K562 (cell line): ENCODE data around the gene CCDC194. TPM values are rescaled to one million over a fixed set of nuclear protein-coding genes. Genes with fewer than 3 reads are reported as not detected.
A peak's percentile ranks its signal among the peaks of the same experiment; 100 is the strongest.

ENCODE experiments used
- ATAC-seq: fragments of 200-7000 bp; cut with Tn5 transposase; 3 replicates; pipeline ENCODE4 v1.9.1; 2020; ENCODE audit warnings: moderate library complexity
- BruUV-seq: library from RNA; stranded (reverse); fragments of 400-500 nt; replicated peaks from 2 replicates; lab custom pipeline; 2021; lab: Mats Ljungman, UMichigan
- CTCF ChIA-PET: fragments of 300-600 bp; formaldehyde crosslinking; extraction: SDS; loops from one replicate; lab custom pipeline; 2021; ENCODE audit warnings: low intra/inter-chr PET ratio; lab: Yijun Ruan, JAX
- POLR2A ChIA-PET: fragments of 300-600, 350-650 bp; sonication (Branson Sonifier 250); formaldehyde crosslinking; extraction: SDS; loops from one replicate; lab custom pipeline; 2021; ENCODE audit warnings: antibody characterized with exemption, inconsistent platforms; lab: Yijun Ruan, JAX
- DNase-seq, 4 experiments: peaks; one replicate each; pipeline versions ENCODE4 v3.0.0 to v3.0.0-alpha.2; 2011 to 2018; ENCODE audit warnings: low spot score in 3 of 4, mixed read lengths in 3 of 4; ENCODE audit errors: extremely low read depth in 1 of 4
- FAIRE-seq: peaks from 2 replicates; lab custom pipeline; 2011; peaks lifted over from hg19 to GRCh38; lab: Jason Lieb, UNC
- H2AFZ ChIP-seq: 2 replicates; pipeline ENCODE4 v1.6.0; 2011; ENCODE audit warnings: low read depth, low read length, control low read depth, inconsistent platforms
- H3K27ac ChIP-seq: fragments of 200-600 bp; 3 replicates; pipeline ENCODE4 v1.8.0; 2011; ENCODE audit warnings: low read depth, mild to moderate bottlenecking, control low read depth, inconsistent platforms, low read length, moderate library complexity, mixed read lengths; ENCODE audit errors: extremely low read depth
- H3K27me3 ChIP-seq, 2 experiments: fragments of 300-600 bp in 1 of 2; 2 replicates in 1 of 2; 3 replicates in 1 of 2; pipeline versions ENCODE4 v1.6.0 to v1.8.0; 2011; ENCODE audit warnings: inconsistent platforms in 2 of 2, low read length in 2 of 2, mild to moderate bottlenecking in 1 of 2, mixed read lengths in 1 of 2, moderate library complexity in 1 of 2; ENCODE audit not compliant: control insufficient read depth in 2 of 2, insufficient read depth in 2 of 2
- H3K36me3 ChIP-seq: fragments of 300-600 bp; 3 replicates; pipeline ENCODE4 v1.8.0; 2011; ENCODE audit warnings: mild to moderate bottlenecking, low read length, inconsistent platforms; ENCODE audit not compliant: control insufficient read depth, insufficient read depth
- H3K4me1 ChIP-seq, 2 experiments: fragments of 200-600 bp in 1 of 2; replicated peaks in 1 of 2; 2 replicates in 1 of 2; 3 replicates in 1 of 2; pipeline versions ENCODE4 v1.5.1 to v1.8.0; 2011; ENCODE audit warnings: inconsistent platforms in 2 of 2, low read length in 2 of 2, mild to moderate bottlenecking in 1 of 2, mixed read lengths in 1 of 2, moderate library complexity in 1 of 2; ENCODE audit not compliant: control insufficient read depth in 2 of 2, insufficient read depth in 2 of 2
- H3K4me2 ChIP-seq: 2 replicates; pipeline ENCODE4 v1.6.1; 2011; ENCODE audit warnings: low read length, control low read depth, inconsistent platforms, mixed read lengths; ENCODE audit not compliant: insufficient read depth
- H3K4me3 ChIP-seq: fragments of 200-600 bp; sonication (generic), shearing (Covaris generic); 2 replicates; pipeline ENCODE4 v1.5.1; 2016; ENCODE audit warnings: control low read depth, inconsistent platforms
- H3K79me2 ChIP-seq: fragments of 200-600 bp; 3 replicates; pipeline ENCODE4 v1.8.0; 2011; ENCODE audit warnings: low read length, inconsistent platforms; ENCODE audit not compliant: control insufficient read depth, insufficient read depth
- H3K9ac ChIP-seq, 2 experiments: 2 replicates each; pipeline versions ENCODE4 v1.6.0 to v1.6.1; 2011; ENCODE audit warnings: low read depth in 2 of 2, low read length in 2 of 2, control low read depth in 1 of 2, inconsistent platforms in 1 of 2, mild to moderate bottlenecking in 1 of 2, mixed read lengths in 1 of 2; ENCODE audit not compliant: insufficient read depth in 1 of 2
- H3K9me1 ChIP-seq: one replicate; pipeline ENCODE4 v1.6.0; 2011; ENCODE audit warnings: inconsistent platforms, mild to moderate bottlenecking, low read length, moderate library complexity; ENCODE audit not compliant: control insufficient read depth, insufficient read depth
- H3K9me3 ChIP-seq: replicated peaks from 2 replicates; pipeline ENCODE4 v1.5.1; 2011; ENCODE audit warnings: low read depth, low read length, inconsistent platforms; ENCODE audit not compliant: control insufficient read depth, insufficient read depth
- H4K20me1 ChIP-seq: replicated peaks from 2 replicates; pipeline ENCODE4 v1.6.1; 2011; ENCODE audit warnings: low read length, inconsistent platforms, mixed read lengths; ENCODE audit not compliant: control insufficient read depth, insufficient read depth
- KDM1A ChIP-seq, 2 experiments: fragments of 450-650 bp; IDR thresholded peaks; 2 replicates each; pipeline ENCODE4 v1.6.1; 2016; ENCODE audit warnings: mild to moderate bottlenecking in 2 of 2
- RBM25 ChIP-seq: fragments of 200-400 bp; formaldehyde crosslinking; IDR thresholded peaks from 2 replicates; pipeline ENCODE4 v1.6.1; 2018; ENCODE audit warnings: low read length, low read depth, moderate library complexity; ENCODE audit not compliant: severe bottlenecking
- SMARCA5 ChIP-seq: fragments of 450-650 bp; IDR thresholded peaks from 2 replicates; pipeline ENCODE4 v1.6.1; 2016
- SMARCE1 ChIP-seq: fragments of 450-650 bp; IDR thresholded peaks from 2 replicates; pipeline ENCODE4 v1.7.1; 2016; ENCODE audit warnings: mild to moderate bottlenecking
- WGBS: fragments of 100-300 bp; shearing (Covaris generic); methylation state at CpG from one replicate; pipeline ENCODE4 v1.1.6; 2016; ENCODE audit warnings: low coverage, mixed read lengths; ENCODE audit not compliant: insufficient coverage; ENCODE audit errors: missing lambda C conversion rate; 5-methylcytosine and 5-hydroxymethylcytosine counted together
- in situ Hi-C: fragments of 300-500 bp; cut with MboI; formaldehyde crosslinking; loops from 4 replicates; pipeline ENCODE4 v1.15.0; 2018; ENCODE audit warnings: inconsistent platforms, mixed read lengths
- intact Hi-C: fragments of 100-400 bp; cut with micrococcal nuclease; formaldehyde crosslinking; loops from 2 replicates; pipeline ENCODE4 v1.14.2; 2022
- polyA plus RNA-seq, 8 experiments: library from polyadenylated mRNA; depleted of rRNA in 4 of 8; stranded (reverse) in 5 of 8; unstranded in 3 of 8; fragments of >200 nt; fragmentation: Nextera tagmentation in 2 of 8; fragmentation: Illumina TruSeq in 1 of 8; extraction: Ambion mirVana in 2 of 8; extraction: Trizol in 1 of 8; gene quantifications; 2 replicates each; pipeline versions ENCODE4 v1.2.1 to v1.2.3, GENCODE V29; 2011 to 2014; ENCODE audit warnings: inconsistent platforms in 1 of 8, missing spikeins in 1 of 8
- total RNA-seq, 7 experiments: library from RNA; depleted of rRNA in 6 of 7; stranded (reverse); fragments of >200 nt in 6 of 7; fragmentation: Illumina TruSeq in 2 of 7; extraction: Trizol in 2 of 7; gene quantifications; 2 replicates each; pipeline versions ENCODE4 v1.2.1 to v1.2.3, GENCODE V29; 2011 to 2021; ENCODE audit warnings: low replicate concordance in 1 of 7
- TF ChIP-seq, protein P1 (sequence below): fragments of 450-650 bp; IDR thresholded peaks from 2 replicates; pipeline ENCODE4 v1.6.1; 2016; ENCODE audit warnings: mild to moderate bottlenecking
- TF ChIP-seq, protein P2 (sequence below): fragments of 150-350 bp; IDR thresholded peaks from 2 replicates; pipeline ENCODE4 v1.6.1; 2014; ENCODE audit warnings: low read depth, mild to moderate bottlenecking, low read length, borderline replicate concordance

Gene CCDC194
- total and polyA plus RNA-seq, 9 of the 15 experiments (the other 6 are each of a cell fraction or from before 2014, with no cell fraction given), result 0.13 to 1.3 (median 0.39) TPM; not detected in 3

DNA sequence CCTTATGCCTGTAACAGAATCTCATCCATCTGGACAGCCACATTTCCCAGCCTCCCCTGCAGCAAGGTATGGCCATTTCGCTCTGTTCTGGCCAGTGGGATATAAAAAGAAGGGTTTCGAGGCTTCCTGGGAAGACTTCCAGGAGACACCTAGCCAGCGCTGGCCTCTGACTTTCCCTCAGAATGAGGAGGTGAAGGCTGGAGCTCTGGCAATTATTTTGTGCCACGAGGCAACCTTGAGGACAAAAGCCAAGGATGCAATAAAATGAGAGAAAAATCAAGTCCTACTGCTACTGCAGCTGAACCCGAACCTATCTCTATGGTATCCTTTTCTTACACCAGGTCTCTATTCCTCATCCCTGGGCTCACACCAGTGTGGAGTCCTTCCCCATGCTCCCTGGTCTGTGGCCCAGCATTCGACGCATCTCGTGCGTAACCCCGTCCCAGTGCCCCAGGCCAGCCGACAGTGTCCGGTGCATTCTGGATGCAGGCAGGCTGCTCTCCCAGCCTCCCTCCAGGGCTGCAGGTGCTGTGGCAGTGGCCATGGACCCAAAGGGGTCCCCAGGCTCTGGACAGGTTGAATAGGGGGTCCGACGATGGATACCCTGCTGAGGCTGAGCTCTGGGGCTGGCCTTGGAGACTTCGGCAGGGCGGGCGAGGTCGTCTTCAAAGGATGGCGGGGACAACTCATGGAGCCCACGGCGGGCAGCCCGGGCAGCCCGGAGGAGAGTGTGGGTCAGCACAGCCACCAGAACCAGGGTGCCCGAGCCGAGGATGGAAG lies 42.3 kb upstream of the CCDC194 start:
- peaks cover 0 to 6% of the 10 kb centered on the region in 2 experiments; a peak in 2 of 5 replicates for H3K4me1 ChIP-seq
- no peak for FAIRE-seq

More for the DNA sequence above, 42.3 kb upstream of the CCDC194 start:
- POLR2A ChIA-PET, result interaction anchor here (0.6 kb wide), 1 partner anchor 664 kb away, joined by 4 read pairs; no protein-coding TSS in a partner anchor
- Histone ChIP-seq H3K27ac (no peak overlapping the region), H3K9me3 (peaks cover under 1% of the 10 kb centered on the region; the same call in 1 of the 2 replicates), H3K4me2 (no peak overlapping the region), H3K9ac (no peak overlapping the region), H3K36me3 (no peaks in the 10 kb centered on the region), H3K79me2 (no peaks in the 10 kb centered on the region), H4K20me1 (no peaks in the 10 kb centered on the region; the same call in none of the 2 replicates), H3K27me3 (peaks cover 0 to 23% of the 10 kb centered on the region in 2 experiments; a peak in 4 of 5 replicates), H2AFZ (no peak overlapping the region), H3K4me3 (no peak overlapping the region), H3K9me1 (no peaks in the 10 kb centered on the region)
- no peak for DNase-seq
- in situ Hi-C loops (no loop called here), intact Hi-C loops (no loop called here)
- CTCF ChIA-PET, result no interaction called here
- no peak for ATAC-seq
- 26% methylated on average over 25 of the region's 25 CpGs for WGBS
- TF ChIP-seq SMARCE1 (no peak), RBM25 (peak; percentile 94), KDM1A (IDR thresholded peaks at IDR 0.05) (0 out of 4 replicates have a peak, but pooled peaks of 1 of the 2 experiments have one; percentile 21), SMARCA5 (0 out of 2 replicates have a peak, but pooled peaks have one; percentile 61)
- TF ChIP-seq, protein P1, sequence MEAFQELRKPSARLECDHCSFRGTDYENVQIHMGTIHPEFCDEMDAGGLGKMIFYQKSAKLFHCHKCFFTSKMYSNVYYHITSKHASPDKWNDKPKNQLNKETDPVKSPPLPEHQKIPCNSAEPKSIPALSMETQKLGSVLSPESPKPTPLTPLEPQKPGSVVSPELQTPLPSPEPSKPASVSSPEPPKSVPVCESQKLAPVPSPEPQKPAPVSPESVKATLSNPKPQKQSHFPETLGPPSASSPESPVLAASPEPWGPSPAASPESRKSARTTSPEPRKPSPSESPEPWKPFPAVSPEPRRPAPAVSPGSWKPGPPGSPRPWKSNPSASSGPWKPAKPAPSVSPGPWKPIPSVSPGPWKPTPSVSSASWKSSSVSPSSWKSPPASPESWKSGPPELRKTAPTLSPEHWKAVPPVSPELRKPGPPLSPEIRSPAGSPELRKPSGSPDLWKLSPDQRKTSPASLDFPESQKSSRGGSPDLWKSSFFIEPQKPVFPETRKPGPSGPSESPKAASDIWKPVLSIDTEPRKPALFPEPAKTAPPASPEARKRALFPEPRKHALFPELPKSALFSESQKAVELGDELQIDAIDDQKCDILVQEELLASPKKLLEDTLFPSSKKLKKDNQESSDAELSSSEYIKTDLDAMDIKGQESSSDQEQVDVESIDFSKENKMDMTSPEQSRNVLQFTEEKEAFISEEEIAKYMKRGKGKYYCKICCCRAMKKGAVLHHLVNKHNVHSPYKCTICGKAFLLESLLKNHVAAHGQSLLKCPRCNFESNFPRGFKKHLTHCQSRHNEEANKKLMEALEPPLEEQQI, result no peak
- TF ChIP-seq, protein P2, sequence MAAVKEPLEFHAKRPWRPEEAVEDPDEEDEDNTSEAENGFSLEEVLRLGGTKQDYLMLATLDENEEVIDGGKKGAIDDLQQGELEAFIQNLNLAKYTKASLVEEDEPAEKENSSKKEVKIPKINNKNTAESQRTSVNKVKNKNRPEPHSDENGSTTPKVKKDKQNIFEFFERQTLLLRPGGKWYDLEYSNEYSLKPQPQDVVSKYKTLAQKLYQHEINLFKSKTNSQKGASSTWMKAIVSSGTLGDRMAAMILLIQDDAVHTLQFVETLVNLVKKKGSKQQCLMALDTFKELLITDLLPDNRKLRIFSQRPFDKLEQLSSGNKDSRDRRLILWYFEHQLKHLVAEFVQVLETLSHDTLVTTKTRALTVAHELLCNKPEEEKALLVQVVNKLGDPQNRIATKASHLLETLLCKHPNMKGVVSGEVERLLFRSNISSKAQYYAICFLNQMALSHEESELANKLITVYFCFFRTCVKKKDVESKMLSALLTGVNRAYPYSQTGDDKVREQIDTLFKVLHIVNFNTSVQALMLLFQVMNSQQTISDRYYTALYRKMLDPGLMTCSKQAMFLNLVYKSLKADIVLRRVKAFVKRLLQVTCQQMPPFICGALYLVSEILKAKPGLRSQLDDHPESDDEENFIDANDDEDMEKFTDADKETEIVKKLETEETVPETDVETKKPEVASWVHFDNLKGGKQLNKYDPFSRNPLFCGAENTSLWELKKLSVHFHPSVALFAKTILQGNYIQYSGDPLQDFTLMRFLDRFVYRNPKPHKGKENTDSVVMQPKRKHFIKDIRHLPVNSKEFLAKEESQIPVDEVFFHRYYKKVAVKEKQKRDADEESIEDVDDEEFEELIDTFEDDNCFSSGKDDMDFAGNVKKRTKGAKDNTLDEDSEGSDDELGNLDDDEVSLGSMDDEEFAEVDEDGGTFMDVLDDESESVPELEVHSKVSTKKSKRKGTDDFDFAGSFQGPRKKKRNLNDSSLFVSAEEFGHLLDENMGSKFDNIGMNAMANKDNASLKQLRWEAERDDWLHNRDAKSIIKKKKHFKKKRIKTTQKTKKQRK, result 0 out of 2 replicates have a peak, but pooled peaks have one; percentile 38
- no TSS peak for BruUV-seq
